MG63 (cell line): ENCODE measurements around the gene LCN6. TPM values are rescaled to one million over a fixed set of nuclear protein-coding genes. Genes with fewer than 3 reads are reported as not detected.
"Not testable (repeated sequence)": the region's sequence is repeated elsewhere in the genome, so short reads cannot be mapped to it uniquely, and the experiment has no call there.

Source experiments
- DNase-seq: peaks from one replicate; pipeline ENCODE4 v3.0.0-alpha.2; 2020
- H3K27me3 ChIP-seq: fragments of 250-450 bp; sonication (Bioruptor Pico); 2 replicates; pipeline ENCODE4 v1.5.1; 2020; ENCODE audit warnings: mild to moderate bottlenecking, moderate library complexity
- H3K36me3 ChIP-seq: fragments of 250-450 bp; sonication (Bioruptor Pico); 2 replicates; pipeline ENCODE4 v1.5.1; 2020; ENCODE audit warnings: mild to moderate bottlenecking, moderate library complexity
- H3K4me3 ChIP-seq: fragments of 250-450 bp; sonication (Bioruptor Pico); 2 replicates; pipeline ENCODE4 v1.5.1; 2020; ENCODE audit warnings: mild to moderate bottlenecking, moderate library complexity
- H3K9me3 ChIP-seq: fragments of 250-450 bp; sonication (Bioruptor Pico); 2 replicates; pipeline ENCODE4 v1.5.1; 2020; ENCODE audit warnings: mild to moderate bottlenecking, moderate library complexity
- total RNA-seq: library from RNA; depleted of rRNA; stranded (reverse); fragments of >200 nt; shearing (Covaris generic); gene quantifications from 2 replicates; pipeline ENCODE4 v1.2.3, GENCODE V29; 2014; ENCODE audit warnings: low replicate concordance; rRNA removed

LCN6 gene, protein sequence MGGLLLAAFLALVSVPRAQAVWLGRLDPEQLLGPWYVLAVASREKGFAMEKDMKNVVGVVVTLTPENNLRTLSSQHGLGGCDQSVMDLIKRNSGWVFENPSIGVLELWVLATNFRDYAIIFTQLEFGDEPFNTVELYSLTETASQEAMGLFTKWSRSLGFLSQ
- total RNA-seq, result not detected in 2 replicates

DNA sequence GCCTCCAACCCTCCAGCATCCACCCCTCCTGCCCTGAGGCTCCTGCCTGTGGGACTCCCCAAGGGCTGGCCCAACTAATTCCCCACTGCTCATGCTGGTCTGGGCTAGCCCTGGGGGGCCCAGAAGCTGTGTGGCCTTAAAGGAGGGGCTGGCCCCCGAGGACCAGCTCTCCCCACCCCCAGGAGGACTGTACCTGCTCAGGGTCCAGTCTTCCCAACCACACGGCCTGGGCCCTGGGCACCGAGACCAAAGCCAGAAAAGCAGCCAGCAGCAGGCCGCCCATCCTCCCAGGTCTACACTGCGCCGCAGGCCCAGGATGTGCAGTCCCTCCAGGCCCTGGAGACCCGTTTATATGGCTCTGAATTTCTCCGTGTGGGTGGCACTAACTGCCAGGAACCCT is at the start of gene LCN6:
LCN6 (minus strand) TSS at position 325 of the 400 bp plus-strand sequence; CDS start at position 283, 42 bp downstream.
- Histone ChIP-seq H3K36me3 (no peaks in the 10 kb centered on the region), H3K9me3 (0 out of 2 replicates have a peak, but pooled peaks cover 3% of the 10 kb centered on the region), H3K27me3 (no peaks in the 10 kb centered on the region), H3K4me3 (no peak within 1 kb of the TSS)
- DNase-seq, result no peak

DNA sequence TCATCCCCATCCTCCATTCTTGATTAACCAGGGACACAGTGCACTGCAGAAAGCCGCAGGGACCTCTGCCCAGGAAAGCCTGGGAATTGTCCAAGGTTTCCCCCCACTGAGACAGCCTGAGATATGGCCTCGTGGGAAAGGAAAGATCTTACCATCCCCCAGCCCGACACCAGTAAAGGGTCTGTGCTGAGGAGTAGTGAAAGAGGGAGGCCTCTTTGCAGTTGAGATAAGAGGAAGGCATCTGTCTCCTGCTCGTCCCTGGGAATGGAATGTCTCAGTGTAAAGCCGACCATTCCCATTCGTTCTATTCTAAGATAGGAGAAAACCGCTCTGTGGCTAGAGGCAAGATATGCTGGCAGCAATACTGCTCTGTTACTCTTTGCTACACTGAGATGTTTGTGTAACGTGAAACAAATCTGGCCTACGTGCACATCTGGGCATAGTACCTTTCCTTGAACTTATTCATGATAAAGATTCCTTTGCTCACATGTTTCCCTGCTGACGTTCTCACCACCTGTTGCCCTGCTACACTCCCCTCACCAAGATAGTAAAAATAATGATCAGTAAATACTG is 48.5 kb upstream of the LCN6 start:
- H3K4me3 ChIP-seq, H3K9me3 ChIP-seq, DNase-seq, H3K36me3 ChIP-seq: not testable (repeated sequence)
- peaks cover 34% of the 10 kb centered on the region for H3K27me3 ChIP-seq

DNA sequence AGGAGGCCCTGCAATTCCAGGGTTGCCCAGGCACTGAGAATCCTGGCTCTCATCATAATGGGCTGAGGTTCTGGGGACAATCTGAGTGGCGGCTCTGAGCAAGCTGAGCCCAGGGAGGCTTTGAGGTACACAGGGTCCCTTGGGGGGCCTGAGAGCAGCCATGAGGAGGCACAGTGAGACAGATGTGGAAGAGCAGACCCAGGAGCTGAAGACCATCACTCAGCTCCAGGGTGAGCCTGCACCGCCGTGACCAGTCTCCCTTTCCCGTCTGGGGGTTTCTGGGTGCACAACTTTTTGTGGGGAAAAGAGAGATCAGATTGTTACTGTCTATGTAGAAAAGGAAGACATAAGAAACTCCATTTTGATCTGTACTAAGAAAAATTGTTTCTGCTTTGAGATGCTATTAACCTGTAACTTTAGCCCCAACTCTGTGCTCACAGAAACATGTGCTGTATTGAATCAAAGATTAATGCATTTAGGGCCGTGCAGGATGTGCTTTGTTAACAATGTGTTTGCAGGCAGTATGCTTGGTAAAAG is 48.0 kb upstream of the LCN6 start, which contains the start of gene CCDC183:
CCDC183 (plus strand) TSS at position 101 of the 537 bp plus-strand sequence; CDS start at position 161, 60 bp downstream.
- Histone ChIP-seq H3K27me3 (peaks cover 34% of the 10 kb centered on the region), H3K9me3 (no peaks in the 10 kb centered on the region), H3K36me3 (peaks cover 3% of the 10 kb centered on the region), H3K4me3 (no peak within 1 kb of the TSS)
- no peak for DNase-seq

DNA sequence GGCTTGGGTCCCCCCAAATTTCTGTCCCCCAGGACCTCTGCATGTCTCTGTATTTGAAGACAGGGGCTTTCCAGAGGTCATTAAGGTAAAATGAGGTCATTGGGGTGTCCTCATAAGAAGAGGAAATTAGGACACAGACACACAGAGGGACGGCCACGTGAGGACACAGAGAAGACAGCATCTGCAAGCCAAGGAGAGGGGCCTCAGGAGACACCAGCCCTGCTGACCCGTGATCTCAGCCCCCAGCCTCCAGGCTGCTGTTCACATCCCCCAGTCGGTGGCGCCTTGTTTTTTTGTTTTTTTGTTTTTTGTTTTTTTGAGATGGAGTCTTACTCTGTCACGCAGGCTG is 46.6 kb upstream of the LCN6 start:
- no peak overlapping the region for H3K4me3 ChIP-seq
- H3K9me3 ChIP-seq, result no peaks in the 10 kb centered on the region
- H3K36me3 ChIP-seq, result peaks cover 3% of the 10 kb centered on the region
- peaks cover 29% of the 10 kb centered on the region for H3K27me3 ChIP-seq
- no peak for DNase-seq

DNA sequence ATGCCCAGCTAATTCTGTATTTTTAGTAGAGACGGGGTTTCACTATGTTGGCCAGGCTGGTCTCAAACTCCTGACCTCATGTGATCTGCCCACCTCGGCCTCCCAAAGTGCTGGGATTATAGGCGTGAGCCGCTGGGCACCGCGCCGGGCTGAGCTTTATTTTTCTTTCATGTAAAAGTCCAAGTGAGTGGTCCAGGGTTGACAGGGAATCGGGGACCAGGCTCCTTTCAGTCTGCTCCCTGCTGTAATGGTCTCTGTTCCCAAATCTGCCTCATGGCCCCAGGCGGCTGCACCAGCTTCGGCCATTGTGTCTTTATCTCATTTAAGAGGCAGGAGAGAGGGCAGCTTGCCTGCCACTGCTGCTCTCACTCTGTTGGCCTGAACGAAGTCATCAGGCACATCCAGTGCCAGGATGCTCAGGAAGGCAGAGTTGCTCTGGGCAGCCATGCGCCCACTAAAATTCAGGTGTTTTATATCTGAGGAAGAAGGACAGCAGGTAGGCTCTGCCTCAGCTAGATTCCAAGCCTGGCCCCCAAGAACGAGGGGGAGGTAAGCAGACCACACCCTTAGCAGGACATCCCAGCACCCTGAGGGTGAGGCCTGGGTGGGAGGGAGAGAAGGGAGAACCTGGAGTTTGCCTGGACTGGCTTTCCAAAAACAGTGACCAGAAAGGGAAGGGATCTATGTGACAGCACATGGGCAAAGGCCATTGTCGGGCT is 46.1 kb upstream of the LCN6 start:
- H3K9me3 ChIP-seq, result no peaks in the 10 kb centered on the region
- peaks cover 3% of the 10 kb centered on the region for H3K36me3 ChIP-seq
- no peak overlapping the region for H3K4me3 ChIP-seq
- no peak for DNase-seq
- peaks cover 24% of the 10 kb centered on the region for H3K27me3 ChIP-seq

DNA sequence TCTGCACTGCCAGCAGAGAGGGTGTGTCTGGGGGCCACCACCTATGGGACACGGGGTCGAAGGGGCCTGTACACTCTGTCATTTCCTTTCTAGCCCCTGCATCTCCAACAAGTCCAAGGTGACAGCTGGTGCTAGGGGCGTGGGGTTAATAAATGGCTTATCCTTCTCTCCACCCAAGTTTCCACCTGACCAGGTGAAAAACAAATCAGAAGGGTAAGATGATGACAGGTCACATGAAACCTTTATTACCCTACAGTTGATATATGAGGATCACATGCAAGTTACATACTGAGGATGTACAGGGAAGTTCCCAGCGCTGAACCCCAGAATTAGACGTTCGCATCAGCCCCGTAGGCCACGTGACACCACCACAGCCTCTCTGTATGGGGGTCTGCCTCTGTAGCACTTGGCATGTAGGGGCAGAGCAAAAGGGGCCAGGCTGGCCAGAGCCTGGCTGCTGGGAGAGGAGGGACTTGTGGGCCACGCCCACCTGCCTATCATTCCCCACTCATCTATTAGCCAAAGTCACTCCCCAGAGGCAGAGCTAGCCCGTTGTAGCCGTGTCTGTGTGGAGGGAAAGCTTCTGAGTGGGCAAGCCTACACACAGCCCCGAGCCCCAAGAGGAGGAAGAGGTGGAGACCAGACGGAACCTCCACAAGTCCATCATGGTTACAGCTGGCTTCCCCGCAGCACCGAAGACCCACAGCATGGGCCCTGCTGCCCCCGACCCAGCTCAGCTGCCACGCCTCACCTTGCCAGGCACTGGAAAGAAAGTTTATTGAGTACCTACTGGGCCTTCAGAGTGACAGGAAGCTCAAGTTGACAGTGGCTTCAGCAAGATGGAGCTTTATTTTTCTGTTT is 45.0 kb upstream of the LCN6 start:
- Histone ChIP-seq H3K9me3 (no peaks in the 10 kb centered on the region), H3K4me3 (no peak overlapping the region), H3K36me3 (peaks cover 3% of the 10 kb centered on the region), H3K27me3 (peaks cover 13% of the 10 kb centered on the region)
- DNase-seq, result no peak

DNA sequence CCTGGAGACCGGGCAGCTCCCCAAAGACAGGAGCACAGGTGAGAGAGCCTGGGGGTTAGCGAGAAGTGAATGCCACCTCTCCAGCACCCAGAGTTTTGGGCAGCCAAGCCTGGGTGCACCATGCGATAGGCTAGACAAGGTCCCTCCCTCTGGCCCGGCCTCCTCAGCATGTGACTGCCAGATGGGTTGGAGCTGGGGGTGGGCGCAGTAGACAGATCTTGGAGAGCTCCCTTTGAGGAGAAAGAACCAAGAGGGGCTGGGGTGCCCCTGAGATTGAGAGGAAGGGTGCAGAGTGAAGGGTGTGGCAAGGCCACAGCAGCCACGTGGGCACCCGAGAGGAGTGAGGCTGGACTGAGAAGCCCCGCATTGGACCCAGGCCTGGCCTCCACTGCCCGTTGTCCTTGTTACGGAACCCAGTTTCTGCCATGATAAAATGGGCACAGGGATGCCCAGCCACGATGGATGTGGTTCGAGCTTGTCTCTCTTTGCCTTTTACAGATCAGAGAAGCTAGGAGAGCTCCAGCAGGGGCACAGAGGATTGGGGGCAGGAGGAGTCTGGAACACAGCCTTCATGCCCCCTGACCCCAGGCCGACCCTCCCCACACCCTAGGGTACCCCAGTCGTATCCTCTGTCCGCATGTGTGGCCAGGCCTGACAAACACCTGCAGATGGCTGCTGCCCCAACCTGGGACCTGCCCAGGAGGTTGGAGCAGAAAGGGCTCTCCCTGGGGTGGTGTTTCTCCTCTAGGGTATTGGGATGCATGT is 44.2 kb upstream of the LCN6 start:
- peaks cover 5% of the 10 kb centered on the region for H3K27me3 ChIP-seq
- peak overlapping the region; percentile 81 for H3K4me3 ChIP-seq
- H3K36me3 ChIP-seq, result peaks cover 3% of the 10 kb centered on the region
- H3K9me3 ChIP-seq, result no peaks in the 10 kb centered on the region
- DNase-seq, result no peak

DNA sequence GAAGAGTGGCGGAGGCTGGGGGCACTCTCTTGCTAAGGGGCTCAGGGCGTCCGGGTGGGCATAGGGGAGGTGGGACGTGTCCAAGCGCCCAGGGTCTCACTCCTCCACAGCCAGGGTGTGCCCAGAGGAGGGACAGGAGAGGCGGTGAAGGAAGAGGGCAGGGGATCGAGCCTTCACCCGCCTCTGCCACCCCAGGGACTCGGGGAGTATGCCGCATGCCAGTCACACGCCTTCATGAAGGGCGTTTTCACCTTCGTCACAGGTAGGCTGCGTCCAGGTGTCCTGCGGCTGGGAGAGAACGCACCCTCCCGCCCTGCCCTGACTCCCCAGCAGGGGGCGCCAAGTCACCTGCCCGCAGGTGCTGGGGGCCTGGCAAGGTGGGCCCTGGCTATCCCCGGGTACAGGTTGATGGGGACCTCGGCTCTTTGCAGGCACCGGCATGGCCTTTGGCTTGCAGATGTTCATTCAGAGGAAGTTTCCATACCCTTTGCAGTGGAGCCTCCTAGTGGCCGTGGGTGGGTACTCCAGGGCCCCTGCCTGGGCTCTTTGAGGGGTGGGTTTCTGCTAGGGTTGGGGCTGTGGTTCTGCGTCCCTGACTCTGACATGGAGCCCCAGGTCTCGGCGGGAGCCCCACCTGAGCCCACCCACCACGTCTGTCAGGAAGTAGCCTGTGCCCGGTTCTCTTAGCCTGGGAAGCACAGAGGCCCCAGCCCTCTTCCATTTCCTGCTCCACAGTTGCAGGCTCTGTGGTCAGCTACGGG is 43.4 kb upstream of the LCN6 start:
- H3K9me3 ChIP-seq, result no peaks in the 10 kb centered on the region
- H3K27me3 ChIP-seq, result peaks cover 4% of the 10 kb centered on the region; the same call in 1 of the 2 replicates
- DNase-seq, result peak; percentile 34
- peaks cover 3% of the 10 kb centered on the region for H3K36me3 ChIP-seq
- peak overlapping the region; percentile 81 for H3K4me3 ChIP-seq

DNA sequence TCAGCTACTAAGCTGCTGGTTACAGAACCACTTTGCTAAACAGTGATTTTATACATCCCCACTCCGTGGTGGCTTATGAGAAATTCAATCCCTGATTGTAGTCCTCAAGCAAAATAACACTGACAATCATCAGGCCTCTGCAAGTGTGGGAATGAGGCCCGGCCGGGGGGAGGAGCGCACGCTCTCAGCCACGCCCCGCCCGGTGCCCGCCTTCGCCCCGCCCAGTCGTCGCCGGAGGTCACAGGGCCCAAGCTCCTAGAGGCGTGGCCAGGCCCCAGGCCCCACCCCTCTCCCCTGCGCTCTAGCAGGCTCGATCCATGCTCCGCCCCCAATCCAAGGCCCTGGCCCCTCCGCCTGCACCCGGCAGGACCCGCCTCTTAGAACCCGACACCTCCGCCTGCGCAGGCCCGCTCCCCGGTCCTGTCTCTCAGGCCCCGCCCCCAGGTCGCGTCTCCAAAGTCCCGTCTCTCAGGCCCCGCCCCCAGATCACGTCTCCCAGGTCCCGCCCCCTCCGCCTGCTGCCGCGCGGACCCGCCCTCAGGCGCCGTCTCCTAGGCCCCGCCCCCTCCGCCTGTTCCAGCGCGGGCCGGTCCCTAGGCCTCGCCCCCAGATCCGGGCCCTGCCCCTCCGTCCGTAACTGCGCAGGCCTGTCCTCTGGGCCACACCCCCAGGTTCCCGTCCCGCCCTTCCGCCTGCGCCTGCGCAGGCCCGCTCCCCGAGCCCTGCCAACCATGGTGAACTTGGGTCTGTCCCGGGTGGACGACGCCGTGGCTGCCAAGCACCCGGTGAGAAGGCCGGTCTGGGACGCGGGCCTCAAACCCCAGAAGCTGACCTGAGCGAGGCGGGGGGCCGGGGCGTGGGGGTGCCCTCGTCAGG is 42.6 kb upstream of the LCN6 start, which contains the start of gene TMEM141:
TMEM141 (plus strand) TSS at position 705 of the 876 bp plus-strand sequence; CDS start at position 732, 27 bp downstream.
- Histone ChIP-seq H3K9me3 (no peaks in the 10 kb centered on the region), H3K4me3 (peak within 1 kb of the TSS; percentile 81), H3K27me3 (peaks cover under 1% of the 10 kb centered on the region; the same call in 1 of the 2 replicates), H3K36me3 (peaks cover 3% of the 10 kb centered on the region)
- peak; percentile 99 for DNase-seq

DNA sequence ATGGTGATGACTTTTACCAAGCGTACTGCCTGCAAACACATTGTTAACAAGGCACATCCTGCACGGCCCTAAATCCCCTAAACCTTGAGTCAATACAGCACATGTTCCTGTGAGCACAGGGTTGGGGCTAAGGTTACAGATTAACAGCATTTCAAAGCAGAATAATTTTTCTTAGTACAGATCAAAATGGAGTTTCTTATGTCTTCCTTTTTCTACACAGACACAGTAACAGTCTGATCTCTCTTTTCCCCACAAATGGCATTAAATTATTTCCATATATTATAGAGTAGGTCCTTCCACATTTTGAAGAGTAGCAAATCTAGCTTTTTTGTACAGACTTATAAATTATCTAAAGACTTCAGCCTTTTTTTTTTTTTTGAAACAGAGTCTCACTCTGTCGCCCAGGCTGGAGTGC is 41.2 kb upstream of the LCN6 start:
- H3K4me3 ChIP-seq, result no peak overlapping the region
- peaks cover 3% of the 10 kb centered on the region for H3K36me3 ChIP-seq
- H3K27me3 ChIP-seq, result no peaks in the 10 kb centered on the region
- DNase-seq, result no peak
- H3K9me3 ChIP-seq, result no peaks in the 10 kb centered on the region

DNA sequence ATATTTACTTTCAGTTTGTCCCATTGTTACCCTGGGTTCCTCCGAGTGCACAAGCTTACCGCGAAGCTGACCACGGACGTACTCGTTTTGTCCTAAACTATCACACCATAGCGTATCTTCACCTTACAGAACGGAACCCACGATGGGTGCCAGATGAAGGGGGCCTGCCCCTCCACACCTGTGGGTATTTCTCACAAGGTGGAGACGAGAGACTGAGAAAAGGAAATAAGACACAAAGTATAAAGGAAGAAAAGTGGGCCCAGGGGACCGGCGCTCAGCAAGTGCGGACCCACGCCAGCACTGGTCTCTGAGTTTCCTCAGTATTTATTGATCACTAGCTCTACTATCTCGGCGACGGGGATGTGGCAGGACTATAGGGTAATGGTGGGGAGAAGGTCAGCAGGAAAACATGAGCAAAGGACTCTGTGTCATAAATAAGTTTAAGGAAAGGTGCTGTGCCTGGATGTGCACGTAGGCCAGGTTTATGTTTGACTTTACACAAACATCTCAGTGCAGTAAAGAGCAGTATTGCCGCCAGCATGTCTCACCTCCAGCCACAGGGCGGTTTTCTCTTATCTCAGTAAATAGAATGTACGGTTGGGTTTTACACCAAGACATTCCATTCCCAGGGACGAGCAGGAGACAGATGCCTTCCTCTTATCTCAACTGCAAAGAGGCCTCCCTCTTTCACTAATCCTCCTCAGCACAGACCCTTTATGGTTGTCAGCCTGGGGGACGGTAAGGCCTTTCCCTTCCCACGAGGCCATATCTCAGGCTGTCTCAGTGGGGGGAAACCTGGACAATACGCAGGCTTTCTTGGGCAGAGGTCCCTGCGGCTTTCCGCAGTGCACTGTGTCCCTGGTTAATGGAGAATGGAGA is 40.6 kb upstream of the LCN6 start:
- DNase-seq, H3K36me3 ChIP-seq, H3K4me3 ChIP-seq, H3K27me3 ChIP-seq, H3K9me3 ChIP-seq: not testable (repeated sequence)

DNA sequence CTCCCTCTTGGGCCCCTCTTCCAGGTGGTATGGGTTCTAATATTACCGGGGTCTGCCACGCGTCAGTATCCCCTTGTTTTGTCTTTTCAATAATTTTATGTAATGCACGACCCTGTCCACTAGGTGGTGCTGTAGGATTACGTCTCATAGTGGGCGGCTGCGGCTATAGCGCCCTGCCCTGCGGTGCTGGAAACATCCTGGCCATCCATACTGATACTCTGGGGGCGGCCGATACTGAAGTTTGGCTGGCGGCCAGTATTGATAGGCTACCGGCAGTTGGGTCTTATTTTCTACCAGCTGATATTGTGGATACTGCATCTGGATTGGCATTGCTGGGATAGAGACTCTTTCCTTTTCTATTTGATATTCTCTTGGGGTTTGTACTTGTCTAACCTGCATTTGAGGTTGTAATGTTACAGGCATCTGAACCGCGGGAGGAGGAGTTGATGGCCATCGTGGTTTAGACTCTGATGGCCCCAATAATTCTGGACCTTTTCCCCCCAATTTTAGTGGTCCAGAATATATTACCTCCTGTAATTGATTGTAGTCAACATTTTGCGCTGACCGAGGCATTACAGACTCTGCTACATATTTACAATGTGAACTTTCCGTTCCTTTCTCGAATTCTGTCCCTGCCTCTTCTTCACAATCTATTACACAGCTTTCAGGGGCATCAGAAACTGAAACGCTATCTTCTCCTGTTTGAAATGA is 39.5 kb upstream of the LCN6 start:
- H3K36me3 ChIP-seq, result peaks cover 3% of the 10 kb centered on the region
- no peaks in the 10 kb centered on the region for H3K9me3 ChIP-seq
- no peaks in the 10 kb centered on the region for H3K27me3 ChIP-seq
- no peak overlapping the region for H3K4me3 ChIP-seq
- DNase-seq, result peak; percentile 39

DNA sequence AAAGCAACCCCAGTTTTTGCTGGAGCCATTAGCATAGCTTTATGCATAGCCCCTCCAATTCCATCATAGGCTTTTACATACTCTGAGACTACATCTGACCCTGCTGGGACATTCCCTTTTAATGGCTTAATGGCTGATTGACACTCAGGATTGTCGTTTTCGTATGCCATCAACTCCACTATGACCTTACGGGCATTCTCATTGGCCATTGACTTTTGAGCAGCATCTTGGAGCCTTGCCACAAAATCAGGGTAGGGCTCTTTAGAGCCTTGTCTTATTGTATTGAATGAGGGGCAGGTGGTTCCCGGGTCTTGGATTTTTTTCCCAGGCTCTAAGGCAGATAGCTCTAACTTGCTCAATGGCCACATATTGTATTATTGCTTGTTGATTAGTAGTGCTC is 38.7 kb upstream of the LCN6 start:
- not testable (repeated sequence) for H3K4me3 ChIP-seq, H3K36me3 ChIP-seq, DNase-seq, H3K9me3 ChIP-seq, H3K27me3 ChIP-seq
